Activated B cell treated with CpG ODN at 0.5 μM for 24 hours (primary cell): ENCODE data around the gene ASB2. TPM values are rescaled to one million over a fixed set of nuclear protein-coding genes. Genes with fewer than 3 reads are reported as not detected.

ENCODE experiments used
- ATAC-seq: fragments of 200-7000 bp; cut with Tn5 transposase; one replicate; pipeline ENCODE4 v1.10.0; 2021; ENCODE audit warnings: low read depth, mild to moderate bottlenecking, moderate library complexity
- CTCF ChIA-PET: fragments of 350-600 bp; sonication (Branson Sonifier 250); formaldehyde crosslinking; loops from one replicate; lab custom pipeline; 2021; ENCODE audit warnings: antibody characterized with exemption; lab: Charles Lee
- POLR2A ChIA-PET: fragments of 350-600 bp; sonication (Branson Sonifier 250); formaldehyde crosslinking; loops from one replicate; lab custom pipeline; 2021; ENCODE audit warnings: antibody characterized with exemption; lab: Charles Lee
- DNase-seq: peaks from one replicate; pipeline ENCODE4 v3.0.0; 2022
- H3K27ac Mint-ChIP-seq: one replicate; pipeline ENCODE4 v1.8.0; 2020; ENCODE audit warnings: mixed read lengths
- H3K27me3 Mint-ChIP-seq: one replicate; pipeline ENCODE4 v1.8.0; 2021; ENCODE audit warnings: mixed read lengths
- H3K36me3 Mint-ChIP-seq: one replicate; pipeline ENCODE4 v1.8.0; 2021; ENCODE audit warnings: low read depth, mixed read lengths
- H3K4me1 Mint-ChIP-seq: one replicate; pipeline ENCODE4 v1.8.0; 2021; ENCODE audit warnings: mixed read lengths
- H3K4me3 Mint-ChIP-seq: one replicate; pipeline ENCODE4 v1.8.0; 2020; ENCODE audit warnings: mild to moderate bottlenecking, mixed read lengths
- H3K9me3 Mint-ChIP-seq: one replicate; pipeline ENCODE4 v1.8.0; 2020; ENCODE audit warnings: mixed read lengths
- intact Hi-C: fragments of 100-400 bp; cut with micrococcal nuclease; formaldehyde crosslinking; loops from one replicate; pipeline ENCODE4 v1.15.1; 2024
- total RNA-seq: library from RNA; stranded (reverse); gene quantifications from 2 replicates; pipeline ENCODE4 v1.2.3, GENCODE V29; 2022
- TF ChIP-seq, protein P1 (sequence below): fragments of 200-600 bp; IDR thresholded peaks from one replicate; pipeline ENCODE4 v1.8.0; 2022; ENCODE audit warnings: antibody characterized with exemption, mild to moderate bottlenecking

The ASB2 gene
- total RNA-seq, 1 donor from 2014 or later = 3.1 TPM

DNA sequence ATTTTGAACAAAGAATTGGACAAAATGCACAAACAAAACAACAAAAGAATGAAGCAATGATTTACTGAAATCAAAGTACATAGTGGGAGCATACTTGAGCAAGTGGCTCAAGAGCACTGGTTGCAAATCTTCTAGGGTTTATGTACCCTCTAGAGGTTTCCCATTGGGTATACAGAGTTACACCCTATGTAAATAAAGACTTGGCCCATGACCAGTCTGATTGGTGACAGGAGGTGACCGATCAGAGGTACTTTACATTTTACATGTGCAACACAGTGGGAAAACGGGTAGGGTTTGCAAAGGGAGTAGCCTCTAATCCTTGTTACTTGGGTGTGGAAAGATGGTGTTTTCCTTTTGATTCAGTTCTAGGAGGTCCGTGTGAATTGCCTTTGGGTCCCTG is 59.9 kb downstream of the ASB2 start:
- ChIA-PET CTCF (no interaction called here), POLR2A (no interaction called here)
- no peak overlapping the region for H3K27ac Mint-ChIP-seq
- H3K4me1 Mint-ChIP-seq = no peaks in the 10 kb centered on the region
- peaks cover 7% of the 10 kb centered on the region for H3K27me3 Mint-ChIP-seq
- no peaks in the 10 kb centered on the region for H3K9me3 Mint-ChIP-seq
- intact Hi-C loops = no loop called here
- DNase-seq = no peak
- no peak overlapping the region for H3K4me3 Mint-ChIP-seq
- H3K36me3 Mint-ChIP-seq = no peaks in the 10 kb centered on the region
- TF ChIP-seq, protein P1, sequence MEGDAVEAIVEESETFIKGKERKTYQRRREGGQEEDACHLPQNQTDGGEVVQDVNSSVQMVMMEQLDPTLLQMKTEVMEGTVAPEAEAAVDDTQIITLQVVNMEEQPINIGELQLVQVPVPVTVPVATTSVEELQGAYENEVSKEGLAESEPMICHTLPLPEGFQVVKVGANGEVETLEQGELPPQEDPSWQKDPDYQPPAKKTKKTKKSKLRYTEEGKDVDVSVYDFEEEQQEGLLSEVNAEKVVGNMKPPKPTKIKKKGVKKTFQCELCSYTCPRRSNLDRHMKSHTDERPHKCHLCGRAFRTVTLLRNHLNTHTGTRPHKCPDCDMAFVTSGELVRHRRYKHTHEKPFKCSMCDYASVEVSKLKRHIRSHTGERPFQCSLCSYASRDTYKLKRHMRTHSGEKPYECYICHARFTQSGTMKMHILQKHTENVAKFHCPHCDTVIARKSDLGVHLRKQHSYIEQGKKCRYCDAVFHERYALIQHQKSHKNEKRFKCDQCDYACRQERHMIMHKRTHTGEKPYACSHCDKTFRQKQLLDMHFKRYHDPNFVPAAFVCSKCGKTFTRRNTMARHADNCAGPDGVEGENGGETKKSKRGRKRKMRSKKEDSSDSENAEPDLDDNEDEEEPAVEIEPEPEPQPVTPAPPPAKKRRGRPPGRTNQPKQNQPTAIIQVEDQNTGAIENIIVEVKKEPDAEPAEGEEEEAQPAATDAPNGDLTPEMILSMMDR = no peak
- ATAC-seq = no peak

DNA sequence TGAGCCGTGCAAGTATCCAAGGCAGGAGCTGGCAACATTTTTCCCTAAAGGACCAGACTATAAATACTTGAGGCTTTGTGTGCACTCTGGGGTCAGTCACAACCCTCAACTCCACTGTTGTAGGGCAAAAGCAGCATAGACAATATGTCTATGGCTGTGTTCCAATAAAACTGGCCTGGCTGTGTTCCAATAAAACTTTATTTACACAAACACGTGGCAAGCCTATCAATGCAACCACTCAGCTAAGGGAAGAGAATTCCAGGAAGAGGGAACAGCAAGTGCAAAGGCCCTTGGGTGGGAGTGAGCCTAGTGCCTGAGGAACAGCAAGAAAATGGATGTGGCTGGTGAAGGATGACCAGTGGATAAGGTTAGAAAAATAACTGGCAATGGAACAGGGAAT is 60.6 kb downstream of the ASB2 start:
- DNase-seq (no peak), ATAC-seq (no peak)
- Mint-ChIP-seq H3K4me1 (no peaks in the 10 kb centered on the region), H3K27me3 (peaks cover 7% of the 10 kb centered on the region), H3K9me3 (no peaks in the 10 kb centered on the region), H3K27ac (no peak overlapping the region), H3K4me3 (no peak overlapping the region), H3K36me3 (no peaks in the 10 kb centered on the region)
- TF ChIP-seq, protein P1 = no peak
- intact Hi-C loops = no loop called here
- ChIA-PET CTCF (no interaction called here), POLR2A (no interaction called here)

DNA sequence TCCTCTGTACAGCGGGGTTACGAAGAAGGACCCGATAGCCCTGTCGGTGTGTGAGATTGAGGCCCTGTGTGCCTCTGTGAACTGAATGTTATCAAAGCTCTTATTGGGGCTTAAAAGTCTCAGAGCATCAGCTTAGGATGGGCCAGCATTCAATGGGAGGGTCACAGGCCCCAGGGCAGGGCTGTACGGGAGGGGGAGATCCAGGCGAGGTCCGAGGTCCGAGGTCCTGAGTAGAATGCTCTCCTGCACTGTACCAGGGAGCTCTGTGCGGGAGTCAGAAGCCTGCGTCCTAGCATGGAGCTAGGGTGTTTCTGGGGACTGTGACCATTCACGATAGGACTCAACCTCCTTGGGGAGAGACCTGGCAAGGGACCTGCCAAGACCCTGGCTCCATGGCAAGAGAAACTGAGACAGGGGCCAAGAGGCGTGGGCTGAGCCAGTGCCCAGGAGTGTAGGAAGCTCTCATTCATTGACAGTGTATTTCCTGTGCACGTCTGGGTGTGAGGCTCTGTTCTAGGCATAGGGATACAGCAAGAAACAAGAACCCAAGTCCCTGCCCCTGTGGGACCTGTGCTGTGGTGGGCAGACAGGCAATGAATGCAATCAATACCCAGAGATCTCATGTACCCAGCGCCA is 61.2 kb downstream of the ASB2 start:
- ChIA-PET POLR2A (no interaction called here), CTCF (no interaction called here)
- TF ChIP-seq, protein P1 = no peak
- no peak for ATAC-seq
- H3K9me3 Mint-ChIP-seq = no peaks in the 10 kb centered on the region
- no peak for DNase-seq
- no peaks in the 10 kb centered on the region for H3K4me1 Mint-ChIP-seq
- peaks cover 7% of the 10 kb centered on the region for H3K27me3 Mint-ChIP-seq
- intact Hi-C loops = no loop called here
- no peak overlapping the region for H3K27ac Mint-ChIP-seq
- no peaks in the 10 kb centered on the region for H3K36me3 Mint-ChIP-seq
- no peak overlapping the region for H3K4me3 Mint-ChIP-seq

DNA sequence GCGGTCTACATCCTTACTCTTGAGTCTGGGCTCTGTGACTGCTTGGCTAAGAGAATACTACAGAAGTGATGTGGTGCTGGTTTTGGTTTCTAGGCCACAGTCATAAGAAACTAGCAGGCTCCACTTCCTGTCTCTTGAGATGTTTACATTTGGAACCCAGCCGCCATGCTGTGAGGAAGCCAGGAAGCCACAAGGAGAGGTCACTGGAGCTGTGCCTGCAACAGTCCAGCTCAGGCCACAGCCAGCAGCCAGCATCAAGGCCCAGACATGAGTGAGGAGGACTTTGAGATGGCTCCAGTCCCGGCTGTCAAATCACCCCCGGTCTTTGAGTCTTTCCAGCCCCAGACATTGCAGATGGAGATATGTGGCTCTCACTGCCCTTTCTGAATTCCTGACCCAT is 62.1 kb downstream of the ASB2 start:
- Mint-ChIP-seq H3K4me3 (no peak overlapping the region), H3K4me1 (no peaks in the 10 kb centered on the region), H3K27ac (no peak overlapping the region), H3K36me3 (no peaks in the 10 kb centered on the region), H3K27me3 (peaks cover 7% of the 10 kb centered on the region), H3K9me3 (no peaks in the 10 kb centered on the region)
- no peak for DNase-seq
- CTCF ChIA-PET = no interaction called here
- ATAC-seq = no peak
- POLR2A ChIA-PET = no interaction called here
- intact Hi-C loops = no loop called here
- TF ChIP-seq, protein P1 = no peak

DNA sequence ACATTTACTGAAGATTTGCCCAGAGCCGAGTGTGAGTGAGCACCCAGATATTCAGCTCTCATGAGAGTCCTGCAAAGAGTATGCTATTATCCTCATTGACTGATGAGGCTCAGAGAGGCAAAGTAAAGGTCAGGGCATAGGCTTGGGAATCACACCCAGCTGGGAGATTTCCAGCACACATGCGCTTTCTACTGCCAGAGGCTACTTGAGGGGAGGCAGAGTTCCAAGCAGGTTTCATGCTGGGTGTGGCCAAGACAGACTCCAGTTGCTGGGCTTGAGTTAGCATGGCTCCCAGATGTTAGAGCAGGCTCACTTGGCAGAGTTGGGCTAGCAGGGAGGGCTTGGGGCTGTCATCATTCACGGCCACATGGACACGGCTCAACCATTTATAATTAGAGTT is 63.6 kb downstream of the ASB2 start:
- TF ChIP-seq, protein P1 = no peak
- Mint-ChIP-seq H3K27ac (no peak overlapping the region), H3K36me3 (no peaks in the 10 kb centered on the region), H3K4me3 (no peak overlapping the region), H3K27me3 (peaks cover 6% of the 10 kb centered on the region), H3K4me1 (no peaks in the 10 kb centered on the region), H3K9me3 (no peaks in the 10 kb centered on the region)
- ATAC-seq (no peak), DNase-seq (no peak)
- ChIA-PET CTCF (no interaction called here), POLR2A (no interaction called here)
- intact Hi-C loops = loop anchor here (1.0 kb wide), 1 partner anchor 10 kb away; no protein-coding TSS in a partner anchor
